Activated naive CD8-positive, alpha-beta T cell (primary cell): ENCODE data around the gene MBOAT7.
A peak's percentile ranks its signal among the peaks of the same experiment; 100 is the strongest.
"Not testable (repeated sequence)": the region's sequence is repeated elsewhere in the genome, so short reads cannot be mapped to it uniquely, and the experiment has no call there.

Source experiments
- H3K27ac Mint-ChIP-seq: one replicate; pipeline ENCODE4 v1.8.0; 2021; ENCODE audit warnings: mixed read lengths
- H3K27me3 Mint-ChIP-seq: one replicate; pipeline ENCODE4 v1.8.0; 2021; ENCODE audit warnings: mixed read lengths
- H3K36me3 Mint-ChIP-seq: one replicate; pipeline ENCODE4 v1.8.0; 2021; ENCODE audit warnings: mixed read lengths
- H3K4me1 Mint-ChIP-seq: one replicate; pipeline ENCODE4 v1.8.0; 2021; ENCODE audit warnings: low read depth, mixed read lengths
- H3K4me3 Mint-ChIP-seq: one replicate; pipeline ENCODE4 v1.8.0; 2021; ENCODE audit warnings: mild to moderate bottlenecking, mixed read lengths
- H3K9me3 Mint-ChIP-seq: one replicate; pipeline ENCODE4 v1.8.0; 2021; ENCODE audit warnings: low read depth, mixed read lengths

Gene MBOAT7

GRCh38 chr19:54216869-54217268 is 27.5 kb upstream of the MBOAT7 start:
- Mint-ChIP-seq H3K9me3 (no peaks in the 10 kb centered on the region), H3K27me3 (no peaks in the 10 kb centered on the region), H3K4me3 (no peak overlapping the region), H3K4me1 (no peaks in the 10 kb centered on the region), H3K36me3 (peaks cover 3% of the 10 kb centered on the region), H3K27ac (no peak overlapping the region)

- not testable (repeated sequence) for H3K4me3 Mint-ChIP-seq, H3K9me3 Mint-ChIP-seq, H3K27ac Mint-ChIP-seq, H3K27me3 Mint-ChIP-seq
- Mint-ChIP-seq H3K4me1 (peaks cover 16% of the 10 kb centered on the region), H3K36me3 (peaks cover 12% of the 10 kb centered on the region)
These were observed 25.4 kb upstream of the MBOAT7 start for GRCh38 chr19:54214734-54215133.

GRCh38 chr19:54214217-54214616 is 24.8 kb upstream of the MBOAT7 start:
- Mint-ChIP-seq H3K36me3 (peaks cover 12% of the 10 kb centered on the region), H3K4me1 (peaks cover 21% of the 10 kb centered on the region)
- not testable (repeated sequence) for H3K9me3 Mint-ChIP-seq, H3K27me3 Mint-ChIP-seq, H3K27ac Mint-ChIP-seq, H3K4me3 Mint-ChIP-seq

- Mint-ChIP-seq H3K9me3 (no peaks in the 10 kb centered on the region), H3K27ac (peak overlapping the region; percentile 94)
These were observed 21.9 kb upstream of the MBOAT7 start for GRCh38 chr19:54211235-54211634.

GRCh38 chr19:54209811-54210494 is 20.6 kb upstream of the MBOAT7 start:
- no peaks in the 10 kb centered on the region for H3K9me3 Mint-ChIP-seq
- peak overlapping the region; percentile 66 for H3K4me3 Mint-ChIP-seq
- H3K36me3 Mint-ChIP-seq = peaks cover 14% of the 10 kb centered on the region
- peak overlapping the region; percentile 94 for H3K27ac Mint-ChIP-seq
- peaks cover 60% of the 10 kb centered on the region for H3K4me1 Mint-ChIP-seq
- H3K27me3 Mint-ChIP-seq = no peaks in the 10 kb centered on the region

More at GRCh38 chr19:54211235-54211634, 21.9 kb upstream of the MBOAT7 start:
- Mint-ChIP-seq H3K36me3 (peaks cover 12% of the 10 kb centered on the region), H3K4me3 (peak overlapping the region; percentile 66), H3K27me3 (no peaks in the 10 kb centered on the region), H3K4me1 (peaks cover 48% of the 10 kb centered on the region)

GRCh38 chr19:54209058-54209810 is 19.9 kb upstream of the MBOAT7 start:
- no peaks in the 10 kb centered on the region for H3K9me3 Mint-ChIP-seq
- H3K36me3 Mint-ChIP-seq = peaks cover 15% of the 10 kb centered on the region
- H3K27me3 Mint-ChIP-seq = no peaks in the 10 kb centered on the region
- peak overlapping the region; percentile 94 for H3K27ac Mint-ChIP-seq
- H3K4me1 Mint-ChIP-seq = peaks cover 67% of the 10 kb centered on the region
- H3K4me3 Mint-ChIP-seq = peak overlapping the region; percentile 66

- no peaks in the 10 kb centered on the region for H3K27me3 Mint-ChIP-seq
- peak overlapping the region; percentile 96 for H3K4me3 Mint-ChIP-seq
- peaks cover 71% of the 10 kb centered on the region for H3K4me1 Mint-ChIP-seq
- no peaks in the 10 kb centered on the region for H3K9me3 Mint-ChIP-seq
- peaks cover 15% of the 10 kb centered on the region for H3K36me3 Mint-ChIP-seq
- H3K27ac Mint-ChIP-seq = peak overlapping the region; percentile 89
These were observed 19.3 kb upstream of the MBOAT7 start for GRCh38 chr19:54208784-54209057.

- H3K9me3 Mint-ChIP-seq = no peaks in the 10 kb centered on the region
- H3K4me3 Mint-ChIP-seq = peak overlapping the region; percentile 96
- no peaks in the 10 kb centered on the region for H3K27me3 Mint-ChIP-seq
- peaks cover 74% of the 10 kb centered on the region for H3K4me1 Mint-ChIP-seq
- peaks cover 15% of the 10 kb centered on the region for H3K36me3 Mint-ChIP-seq
- peak overlapping the region; percentile 89 for H3K27ac Mint-ChIP-seq
These were observed 18.8 kb upstream of the MBOAT7 start for GRCh38 chr19:54207983-54208783.

- Mint-ChIP-seq H3K4me3 (peak overlapping the region; percentile 96), H3K27me3 (no peaks in the 10 kb centered on the region), H3K36me3 (peaks cover 21% of the 10 kb centered on the region), H3K9me3 (no peaks in the 10 kb centered on the region), H3K27ac (peak overlapping the region; percentile 89), H3K4me1 (peaks cover 80% of the 10 kb centered on the region)
These were observed 18.2 kb upstream of the MBOAT7 start for GRCh38 chr19:54207676-54207982.

- peaks cover 84% of the 10 kb centered on the region for H3K4me1 Mint-ChIP-seq
- peaks cover 25% of the 10 kb centered on the region for H3K36me3 Mint-ChIP-seq
- peak overlapping the region; percentile 89 for H3K27ac Mint-ChIP-seq
- not testable (repeated sequence) for H3K9me3 Mint-ChIP-seq, H3K27me3 Mint-ChIP-seq
- H3K4me3 Mint-ChIP-seq = peak overlapping the region; percentile 96
These were observed 17.8 kb upstream of the MBOAT7 start for GRCh38 chr19:54207193-54207592.

GRCh38 chr19:54206831-54207177 is 17.4 kb upstream of the MBOAT7 start:
- Mint-ChIP-seq H3K4me3 (peak overlapping the region; percentile 96), H3K4me1 (peaks cover 86% of the 10 kb centered on the region), H3K36me3 (peaks cover 26% of the 10 kb centered on the region), H3K27me3 (no peaks in the 10 kb centered on the region), H3K27ac (peak overlapping the region; percentile 89), H3K9me3 (no peaks in the 10 kb centered on the region)

- Mint-ChIP-seq H3K4me3 (peak overlapping the region; percentile 96), H3K36me3 (peaks cover 31% of the 10 kb centered on the region), H3K27ac (peak overlapping the region; percentile 89), H3K4me1 (peaks cover 86% of the 10 kb centered on the region), H3K27me3 (no peaks in the 10 kb centered on the region), H3K9me3 (no peaks in the 10 kb centered on the region)
These were observed 16.9 kb upstream of the MBOAT7 start for GRCh38 chr19:54206030-54206830.

- peak overlapping the region; percentile 74 for H3K27ac Mint-ChIP-seq
- H3K36me3 Mint-ChIP-seq = peaks cover 29% of the 10 kb centered on the region
- H3K4me1 Mint-ChIP-seq = peaks cover 73% of the 10 kb centered on the region
- no peaks in the 10 kb centered on the region for H3K9me3 Mint-ChIP-seq
- H3K27me3 Mint-ChIP-seq = no peaks in the 10 kb centered on the region
- H3K4me3 Mint-ChIP-seq = peak overlapping the region; percentile 96
These were observed 15.5 kb upstream of the MBOAT7 start for GRCh38 chr19:54204767-54205468.

- peaks cover 64% of the 10 kb centered on the region for H3K4me1 Mint-ChIP-seq
- H3K4me3 Mint-ChIP-seq = peak overlapping the region; percentile 96
- peaks cover 28% of the 10 kb centered on the region for H3K36me3 Mint-ChIP-seq
- no peaks in the 10 kb centered on the region for H3K9me3 Mint-ChIP-seq
- peak overlapping the region; percentile 99 for H3K27ac Mint-ChIP-seq
- H3K27me3 Mint-ChIP-seq = no peaks in the 10 kb centered on the region
These were observed 13.8 kb upstream of the MBOAT7 start for GRCh38 chr19:54203151-54203611.
